Panc1 (cell line): ENCODE data around the gene DEPDC5.

Experiments used
- POLR2AphosphoS5 ChIP-seq: IDR thresholded peaks from 2 replicates; pipeline ENCODE4 v1.6.1; 2012; ENCODE audit warnings: mild to moderate bottlenecking, low read depth, low read length, moderate library complexity
- SIN3A ChIP-seq: IDR thresholded peaks from 2 replicates; pipeline ENCODE4 v1.6.1; 2012; ENCODE audit warnings: low read depth, mild to moderate bottlenecking, low read length, moderate library complexity, borderline replicate concordance; ENCODE audit not compliant: insufficient read depth

DNA sequence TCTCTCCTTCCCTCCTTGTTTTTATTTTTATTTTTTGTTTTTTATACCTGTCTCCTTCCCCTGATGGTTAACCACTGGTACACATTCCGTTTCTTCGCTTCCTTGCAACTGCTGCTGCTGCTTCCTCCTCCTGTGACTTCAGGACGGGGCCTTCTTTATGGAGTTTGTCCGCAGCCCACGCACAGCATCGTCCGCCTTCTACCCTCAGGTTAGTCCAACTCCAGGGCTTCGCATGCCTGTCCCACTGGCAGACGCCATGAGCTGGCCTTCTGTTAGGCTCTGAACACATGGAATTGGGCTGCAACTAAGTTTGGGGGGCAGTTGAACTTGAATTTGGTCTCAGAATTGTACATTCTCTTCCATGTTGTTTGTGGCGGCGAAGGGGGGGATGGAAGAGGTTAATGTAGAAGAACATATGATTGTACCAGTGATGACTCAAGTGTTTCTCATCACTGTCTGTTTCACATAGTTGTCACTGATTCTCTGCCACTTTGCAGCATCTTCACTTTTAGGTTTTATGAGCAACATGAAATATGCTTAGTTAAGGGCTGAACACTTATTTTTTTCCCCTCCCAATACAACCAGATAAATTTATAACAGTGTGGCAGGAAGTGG is 107.5 kb downstream of the DEPDC5 start:
- TF ChIP-seq POLR2AphosphoS5 (no peak), SIN3A (no peak)
